ENCODE data around the gene ARHGEF2. TPM values are rescaled to one million over a fixed set of nuclear protein-coding genes. Genes with fewer than 3 reads are reported as not detected.

The ARHGEF2 gene
- total and polyA plus RNA-seq, 7 donors: 7.4 to 54.0 (median 39.1) TPM

DNA sequence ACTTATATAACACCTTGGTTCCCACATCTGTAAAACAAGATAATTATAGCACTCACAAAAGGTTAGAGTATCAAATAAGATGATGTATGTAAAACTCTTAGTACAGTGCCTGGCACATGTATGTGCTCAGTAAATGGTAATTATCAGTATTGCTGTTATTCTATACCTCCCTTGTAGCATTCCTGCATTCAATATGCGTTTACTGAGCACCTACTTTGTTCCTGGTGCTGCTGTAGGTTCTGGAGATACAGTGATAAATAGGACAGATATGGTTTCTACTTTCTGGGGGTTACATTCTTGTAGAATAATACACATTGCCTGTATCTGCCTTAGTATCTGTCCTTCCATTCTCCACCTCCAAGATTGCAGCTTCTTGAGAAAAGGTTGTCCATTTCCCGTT lies 43.6 kb upstream of the ARHGEF2 start:
- Histone ChIP-seq H3K9me3 (no peaks in the 10 kb centered on the region), H3K27me3 (ENCODE audit: insufficient read depth in 3 of 3, low read length in 2 of 3) (no peaks in the 10 kb centered on the region), H3K4me1 (peaks cover 12% of the 10 kb centered on the region), H3K27ac (no peak overlapping the region), H3K4me3 (no peak overlapping the region), H3K36me3 (ENCODE audit: insufficient read depth in 1 of 2, low read depth in 1 of 2) (peaks cover 3 to 26% of the 10 kb centered on the region in 2 donors)
- intact Hi-C loops (cut with DNase I): no loop called here
- TF ChIP-seq, protein P1, sequence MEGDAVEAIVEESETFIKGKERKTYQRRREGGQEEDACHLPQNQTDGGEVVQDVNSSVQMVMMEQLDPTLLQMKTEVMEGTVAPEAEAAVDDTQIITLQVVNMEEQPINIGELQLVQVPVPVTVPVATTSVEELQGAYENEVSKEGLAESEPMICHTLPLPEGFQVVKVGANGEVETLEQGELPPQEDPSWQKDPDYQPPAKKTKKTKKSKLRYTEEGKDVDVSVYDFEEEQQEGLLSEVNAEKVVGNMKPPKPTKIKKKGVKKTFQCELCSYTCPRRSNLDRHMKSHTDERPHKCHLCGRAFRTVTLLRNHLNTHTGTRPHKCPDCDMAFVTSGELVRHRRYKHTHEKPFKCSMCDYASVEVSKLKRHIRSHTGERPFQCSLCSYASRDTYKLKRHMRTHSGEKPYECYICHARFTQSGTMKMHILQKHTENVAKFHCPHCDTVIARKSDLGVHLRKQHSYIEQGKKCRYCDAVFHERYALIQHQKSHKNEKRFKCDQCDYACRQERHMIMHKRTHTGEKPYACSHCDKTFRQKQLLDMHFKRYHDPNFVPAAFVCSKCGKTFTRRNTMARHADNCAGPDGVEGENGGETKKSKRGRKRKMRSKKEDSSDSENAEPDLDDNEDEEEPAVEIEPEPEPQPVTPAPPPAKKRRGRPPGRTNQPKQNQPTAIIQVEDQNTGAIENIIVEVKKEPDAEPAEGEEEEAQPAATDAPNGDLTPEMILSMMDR (IDR thresholded peaks at IDR 0.05): no peak
- ATAC-seq: no peak
- WGBS, 3 donors: 72 to 74% (median 73%) methylated on average over 2 of the region's 2 CpGs
- DNase-seq: no peak

DNA sequence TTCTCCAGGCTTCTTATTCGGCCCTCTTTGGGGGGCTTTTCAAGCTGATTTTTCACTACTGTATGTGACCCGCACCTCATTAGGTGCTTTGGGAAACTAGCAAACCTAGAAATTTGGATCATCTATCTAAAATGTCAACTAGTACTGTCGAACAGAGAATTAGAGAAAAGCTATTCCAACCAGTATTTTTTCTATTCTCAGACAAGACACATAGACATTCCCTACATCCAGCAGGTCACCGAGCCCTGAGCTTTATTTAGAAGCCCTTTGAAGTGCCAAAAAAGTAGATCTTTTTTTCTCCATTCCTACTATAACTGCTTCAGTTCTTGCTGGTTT lies 42.7 kb upstream of the ARHGEF2 start:
- Histone ChIP-seq H3K36me3 (ENCODE audit: insufficient read depth in 1 of 2, low read depth in 1 of 2) (peaks cover 3 to 35% of the 10 kb centered on the region in 2 donors), H3K4me1 (peaks cover 12% of the 10 kb centered on the region), H3K9me3 (no peaks in the 10 kb centered on the region), H3K4me3 (peak overlapping the region; percentile 87), H3K27me3 (ENCODE audit: insufficient read depth in 3 of 3, low read length in 2 of 3) (no peaks in the 10 kb centered on the region), H3K27ac (peak overlapping the region; percentile 88)
- 2 to 5% (median 3%) methylated on average over 4 of the region's 4 CpGs for WGBS, 3 donors
- TF ChIP-seq, protein P1 (IDR thresholded peaks at IDR 0.05): no peak
- ATAC-seq (peak in 1 of 4 donors; percentile 2), DNase-seq (no peak)
- intact Hi-C loops (cut with DNase I): no loop called here

DNA sequence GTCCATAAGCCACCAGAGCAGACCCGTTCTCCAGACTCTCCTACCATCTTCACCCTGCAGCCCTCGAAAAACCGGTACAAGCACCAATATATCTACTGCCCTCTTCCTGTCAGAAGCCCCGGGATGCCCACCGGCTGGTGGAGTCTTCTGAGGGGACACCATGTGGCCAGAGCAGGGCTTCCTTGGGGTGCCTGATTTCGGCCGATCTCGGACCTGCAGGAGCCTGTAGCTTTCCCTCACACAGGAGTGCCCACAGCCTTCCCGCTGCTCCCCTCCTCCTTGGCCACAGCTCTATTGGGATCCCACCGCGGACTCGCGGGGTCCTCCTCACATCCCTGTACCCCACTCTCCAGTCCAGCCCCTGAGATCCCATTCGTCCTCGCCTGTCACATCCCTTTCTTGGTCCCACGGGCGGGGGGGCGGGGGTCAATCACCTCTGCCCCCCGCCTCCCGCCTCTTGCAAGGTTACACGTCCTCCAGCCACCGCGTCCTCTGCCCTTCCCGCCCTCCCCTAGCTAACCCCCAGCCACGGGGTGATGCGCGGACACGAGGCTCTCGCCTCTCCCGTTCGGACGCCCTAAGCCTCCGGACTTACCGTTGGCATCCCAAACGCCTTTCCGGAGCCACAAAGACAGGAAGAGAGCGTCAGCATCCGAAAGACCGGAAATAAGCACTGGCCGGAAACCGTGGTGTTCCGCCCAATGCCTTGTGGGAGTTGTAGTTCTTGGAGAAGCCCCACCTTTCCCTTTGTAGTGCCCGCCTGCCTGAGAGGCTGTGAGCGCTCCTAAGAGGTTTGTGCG lies 42.1 kb upstream of the ARHGEF2 start, which contains the start of gene SSR2:
Gene SSR2 (minus strand): TSS at position 659 of the 800 bp plus-strand sequence. CDS start 784 bp downstream, outside the sequence.
- Histone ChIP-seq H3K27ac (peak within 1 kb of the TSS; percentile 88), H3K4me1 (peaks cover 12% of the 10 kb centered on the region), H3K36me3 (ENCODE audit: insufficient read depth in 1 of 2, low read depth in 1 of 2) (peaks cover 7 to 40% of the 10 kb centered on the region in 2 donors), H3K9me3 (no peaks in the 10 kb centered on the region), H3K27me3 (ENCODE audit: insufficient read depth in 3 of 3, low read length in 2 of 3) (no peaks in the 10 kb centered on the region), H3K4me3 (peak within 1 kb of the TSS; percentile 87)
- intact Hi-C loops (cut with DNase I): no loop called here
- WGBS, 3 donors: 0 to 1% (median 1%) methylated on average over 44 to 45 of the region's 45 CpGs
- TF ChIP-seq, protein P1 (IDR thresholded peaks at IDR 0.05): no peak
- peak; percentile 99 to 100 (median 99) for ATAC-seq
- DNase-seq: peak; percentile 82 to 89

DNA sequence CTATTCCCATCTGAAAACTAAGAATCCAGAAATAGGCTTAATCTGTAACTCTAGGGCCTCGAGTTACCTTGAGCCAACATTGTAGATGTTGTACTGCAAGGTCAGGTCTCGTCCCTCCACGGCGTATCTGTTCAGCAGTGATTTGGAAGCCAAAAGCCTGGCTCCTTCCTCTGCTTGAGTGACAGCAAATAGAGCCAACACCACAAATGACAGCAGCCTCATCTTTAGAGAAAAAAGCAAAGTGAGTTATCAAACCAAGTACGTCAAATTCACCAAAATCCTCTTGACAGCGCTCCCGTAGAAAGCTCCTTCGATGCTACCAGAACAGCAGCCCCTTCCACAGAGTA lies 41.6 kb upstream of the ARHGEF2 start:
- H3K27me3 ChIP-seq (ENCODE audit: insufficient read depth in 3 of 3, low read length in 2 of 3): no peaks in the 10 kb centered on the region
- peak overlapping the region; percentile 88 for H3K27ac ChIP-seq
- intact Hi-C loops (cut with DNase I): loop anchor here in 1 of 2 donors (5.0 kb wide), 1 partner anchor 37 kb away; no protein-coding TSS in a partner anchor
- TF ChIP-seq, protein P1 (IDR thresholded peaks at IDR 0.05): no peak
- peak overlapping the region; percentile 87 for H3K4me3 ChIP-seq
- DNase-seq (no peak), ATAC-seq (no peak)
- peaks cover 12% of the 10 kb centered on the region for H3K4me1 ChIP-seq
- peaks cover 7 to 46% of the 10 kb centered on the region in 2 donors for H3K36me3 ChIP-seq (ENCODE audit: insufficient read depth in 1 of 2, low read depth in 1 of 2)
- 35 to 46% (median 41%) methylated on average over 8 of the region's 8 CpGs for WGBS, 3 donors
- no peaks in the 10 kb centered on the region for H3K9me3 ChIP-seq
